HG03066 (cell line): ENCODE results near the gene TJP3.
"Not testable (repeated sequence)": the region's sequence is repeated elsewhere in the genome, so short reads cannot be mapped to it uniquely, and the experiment has no call there.

Experiments
- ATAC-seq: cut with Tn5 transposase; IDR thresholded peaks from one replicate; pipeline ENCODE4 v1.9.1; 2021; ENCODE audit warnings: low read depth; ENCODE audit not compliant: unreplicated experiment

TJP3 gene

DNA sequence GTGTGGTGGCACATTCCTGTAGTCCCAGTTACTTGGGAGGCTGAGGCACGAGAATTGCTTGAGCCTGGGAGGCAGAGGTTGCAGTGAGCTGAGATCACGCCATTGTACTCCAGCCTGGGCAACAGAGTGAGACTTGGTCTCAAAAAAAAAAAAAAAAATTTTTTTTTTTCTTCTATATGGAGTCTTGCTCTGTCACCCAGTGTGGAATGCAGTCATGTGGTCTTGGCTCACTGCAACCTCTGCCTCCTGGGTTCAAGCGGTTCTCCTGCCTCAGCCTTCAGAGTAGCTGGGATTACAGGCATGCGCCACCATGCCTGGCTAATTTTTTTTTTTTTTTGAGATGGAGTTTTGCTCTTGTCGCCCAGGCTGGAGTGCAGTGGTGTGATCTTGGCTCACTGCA lies 57.6 kb downstream of the TJP3 start:
- ATAC-seq, result not testable (repeated sequence)

DNA sequence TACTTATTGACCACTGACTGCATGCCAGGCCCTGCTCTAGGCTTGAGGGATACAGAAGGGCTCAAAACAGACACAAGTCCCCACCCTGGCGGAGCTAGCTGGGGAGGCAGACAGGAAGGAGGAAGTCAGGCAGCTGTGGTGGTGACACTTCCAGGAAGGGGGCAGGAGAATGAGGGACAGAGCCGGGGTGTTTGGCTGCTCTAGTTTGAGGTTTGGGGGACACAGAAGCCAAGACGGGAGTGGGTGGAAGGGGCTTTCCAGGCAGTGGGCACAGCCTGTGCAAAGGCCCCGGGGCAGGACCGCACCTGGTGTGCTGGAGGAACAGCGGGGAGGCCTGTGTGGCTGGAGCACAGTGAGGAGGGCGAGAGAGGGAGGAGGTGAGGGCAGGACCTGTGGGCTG lies 58.3 kb downstream of the TJP3 start:
- ATAC-seq, result no peak

DNA sequence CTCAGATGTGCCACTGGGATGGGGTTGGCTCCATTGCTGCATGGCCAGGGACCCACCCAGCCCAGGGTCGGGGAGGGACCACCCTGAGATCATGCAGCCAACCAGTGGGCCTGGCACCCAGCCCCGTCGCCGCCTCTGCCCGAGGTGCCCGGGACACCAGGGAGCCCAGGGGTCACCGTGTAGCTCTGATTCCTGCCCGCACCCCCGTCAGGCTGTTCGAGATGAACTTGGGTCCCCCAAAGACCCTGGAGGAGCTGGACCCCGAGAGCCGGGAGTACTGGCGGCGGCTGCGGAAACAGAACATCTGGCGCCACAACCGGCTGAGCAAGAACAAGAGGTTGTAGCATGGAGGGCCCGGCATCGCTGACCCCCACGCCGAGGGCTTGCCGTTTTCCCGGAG lies 58.9 kb downstream of the TJP3 start:
- no peak for ATAC-seq

DNA sequence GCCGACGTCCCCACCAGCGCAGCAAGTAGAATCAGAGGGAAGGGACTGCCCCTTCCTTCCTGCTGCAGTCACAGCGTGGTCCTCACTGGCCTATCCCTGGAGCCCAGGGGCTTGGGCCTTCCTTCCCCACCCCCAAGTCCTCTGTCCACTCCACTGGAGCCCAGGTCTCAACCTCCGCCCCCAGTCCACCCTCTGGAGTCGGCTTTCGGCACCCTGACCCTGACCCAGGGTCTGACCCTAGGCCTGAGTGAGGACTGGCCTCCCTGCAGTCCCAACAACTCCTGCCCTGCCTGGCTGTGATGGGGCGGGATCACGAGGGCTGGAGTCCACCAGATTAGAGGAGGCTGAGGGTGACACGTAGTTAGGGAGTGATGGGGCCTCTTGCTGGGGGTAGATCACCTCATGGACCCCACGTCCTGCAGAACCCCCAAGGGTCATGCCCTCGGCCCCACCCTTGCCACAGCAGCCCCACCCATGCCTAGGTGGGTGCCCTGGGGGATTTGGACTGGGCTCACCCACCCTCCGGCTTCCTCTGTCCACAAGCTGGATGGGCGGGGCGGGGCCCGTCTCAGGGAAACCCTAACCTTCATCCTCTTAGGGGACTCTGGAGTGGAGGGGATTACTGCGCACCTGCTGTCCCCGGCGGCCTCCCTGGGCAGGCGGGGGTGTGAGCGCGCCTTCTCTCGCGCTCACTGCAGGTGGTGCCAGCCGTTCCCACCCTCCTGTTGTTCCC lies 60.0 kb downstream of the TJP3 start:
- ATAC-seq, result no peak

DNA sequence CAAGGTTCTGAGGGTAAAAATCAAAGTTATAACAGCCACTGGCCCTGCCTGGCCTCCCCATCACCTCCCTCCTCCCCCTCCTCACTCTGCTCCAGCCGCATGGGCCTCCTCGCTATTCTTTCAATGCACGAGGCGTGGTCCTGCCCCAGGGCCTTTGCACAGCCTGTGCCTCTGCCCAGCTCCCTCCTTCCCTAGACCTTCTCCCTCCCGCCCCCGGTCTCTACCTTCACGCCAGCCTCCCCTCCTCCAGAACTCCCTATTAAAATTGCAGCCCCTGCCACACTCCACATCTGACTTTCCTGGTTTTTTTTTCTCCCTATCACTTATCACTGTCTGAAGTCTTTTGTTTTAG lies 60.5 kb downstream of the TJP3 start:
- ATAC-seq, result no peak

DNA sequence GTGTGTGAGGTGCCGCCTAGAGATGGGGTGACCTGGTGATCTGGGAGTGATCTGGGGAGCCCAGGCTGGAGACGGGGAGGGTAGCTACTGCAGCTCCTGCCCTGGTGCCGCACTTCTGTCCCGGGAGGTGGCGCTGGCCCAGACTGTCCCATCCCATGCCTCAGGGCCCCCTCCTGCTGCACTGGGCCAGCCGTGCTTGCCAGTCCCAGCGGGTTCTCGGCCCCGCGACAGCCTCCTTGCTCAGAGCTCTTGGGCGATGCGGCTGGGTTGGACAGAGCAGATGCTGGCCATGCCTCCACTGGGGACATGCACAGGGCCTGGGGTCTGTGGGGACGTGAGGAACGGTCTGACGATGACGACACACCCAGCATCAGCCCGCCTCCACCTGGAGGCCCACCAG lies 61.3 kb downstream of the TJP3 start:
- no peak for ATAC-seq

DNA sequence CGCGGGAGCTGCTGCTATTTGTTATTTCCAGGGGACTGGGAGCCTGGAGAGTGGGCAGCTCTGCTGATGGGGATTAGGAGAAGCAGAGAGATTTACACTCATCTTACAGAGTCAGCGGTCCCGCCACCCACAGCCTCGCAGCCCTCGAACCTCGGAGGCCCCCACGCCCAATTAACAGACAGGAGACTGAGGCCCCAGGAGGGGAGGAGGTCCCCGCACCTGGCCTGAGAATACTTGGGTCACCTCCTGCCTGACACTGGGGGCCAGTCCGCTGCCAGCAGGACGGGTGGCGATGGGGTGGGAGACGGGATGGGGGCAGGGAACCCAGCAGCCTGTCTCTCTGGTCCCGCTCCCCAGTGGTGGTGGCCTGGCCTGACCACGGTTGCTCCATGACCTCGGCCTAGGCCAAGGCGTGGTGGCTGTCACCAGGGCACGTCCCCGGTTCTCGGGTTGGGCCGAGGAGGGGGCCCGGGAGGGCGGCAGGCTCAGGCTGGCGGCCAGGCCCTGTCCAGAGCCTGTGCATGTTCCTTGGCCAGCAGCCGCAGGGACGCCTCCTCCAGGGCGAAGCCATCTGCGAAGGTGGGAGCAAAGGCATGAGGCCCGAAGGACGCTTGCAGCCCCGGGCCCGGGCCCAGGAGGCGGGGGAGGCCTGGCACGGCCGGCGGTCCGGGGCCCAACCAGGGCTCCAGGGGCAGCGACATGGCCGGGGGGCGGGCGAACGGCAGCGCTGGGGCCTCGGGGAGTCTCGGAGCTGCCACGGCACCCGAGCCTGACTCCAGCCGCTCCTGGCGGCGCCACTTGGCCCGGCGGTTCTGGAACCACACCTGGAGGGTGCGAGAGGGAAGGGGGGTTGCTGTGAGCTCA lies 62.2 kb downstream of the TJP3 start:
- ATAC-seq, result no peak

DNA sequence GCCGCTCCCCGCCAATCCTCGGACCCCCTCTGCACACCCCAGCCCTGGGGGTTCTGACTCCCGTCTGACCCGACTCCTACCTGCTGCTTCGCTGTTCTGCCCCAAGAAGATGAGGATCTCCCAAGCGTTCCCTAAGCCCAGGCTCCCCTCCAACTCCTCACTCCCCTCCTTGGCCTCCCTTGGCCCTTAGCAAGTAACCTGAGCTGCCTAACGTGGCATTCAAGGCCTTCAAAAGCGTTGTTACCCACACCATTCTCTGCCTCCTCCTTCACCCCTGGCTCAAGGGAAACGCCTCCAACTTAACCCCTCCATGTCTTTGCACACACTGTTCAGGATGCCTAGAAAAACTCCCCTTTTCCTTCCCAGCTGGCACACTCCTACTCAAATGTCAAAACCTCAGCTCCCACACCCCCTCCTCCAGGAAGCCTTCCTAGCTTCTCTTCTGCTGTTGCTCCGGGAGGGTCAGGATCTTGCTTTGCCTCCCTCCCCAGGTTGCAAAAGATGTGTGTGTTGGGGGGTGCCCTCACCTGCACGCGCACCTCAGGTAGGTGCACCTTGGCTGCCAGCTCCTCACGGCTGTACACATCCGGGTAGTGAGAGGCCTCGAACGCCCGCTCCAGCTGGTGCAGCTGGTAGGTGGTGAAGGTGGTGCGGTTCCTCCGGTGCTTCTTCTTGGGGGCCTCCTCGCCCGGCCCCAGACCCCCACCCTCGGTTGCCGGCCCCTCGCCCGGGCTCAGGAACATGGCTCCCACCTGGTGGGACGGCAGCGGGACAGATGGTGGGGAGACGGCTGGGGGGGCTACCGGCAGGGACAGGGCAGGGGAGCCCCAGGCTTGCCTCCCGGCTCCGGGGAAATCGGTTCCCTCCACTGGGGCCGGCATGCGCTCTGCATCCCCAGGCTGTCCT lies 63.1 kb downstream of the TJP3 start:
- ATAC-seq, result no peak

DNA sequence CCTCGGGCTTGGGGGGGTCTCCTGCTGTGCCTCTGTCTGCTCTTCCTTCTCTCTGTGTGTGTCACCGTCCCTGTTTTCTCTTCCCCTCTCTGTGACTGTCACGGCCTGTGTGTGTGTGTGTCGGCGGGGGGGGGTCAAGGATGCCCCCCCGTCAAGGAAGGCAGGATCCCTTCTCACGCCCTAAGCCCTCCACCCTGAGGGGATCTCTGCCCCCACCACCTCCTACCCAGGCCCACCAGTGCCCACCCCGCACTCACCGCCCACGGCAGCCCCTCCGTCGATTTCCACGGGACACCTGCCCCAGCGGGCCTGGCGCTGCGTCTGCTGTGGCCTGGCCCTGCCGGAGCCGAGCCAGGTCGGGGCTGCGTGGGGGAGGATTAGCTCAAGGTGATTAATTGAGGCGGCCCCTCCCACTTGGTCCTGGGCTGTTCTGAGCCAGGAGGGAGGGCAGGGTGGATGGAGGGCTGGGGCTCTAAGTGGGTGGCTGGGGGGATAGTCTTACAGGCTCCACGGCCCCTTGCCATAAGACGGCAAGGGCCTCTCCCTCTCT lies 63.8 kb downstream of the TJP3 start, which contains the start of gene RAX2:
Gene RAX2, minus strand, starts transcription at position 323 of the 550 bp plus-strand sequence. CDS start 486 bp downstream, outside the sequence.
- no peak for ATAC-seq

DNA sequence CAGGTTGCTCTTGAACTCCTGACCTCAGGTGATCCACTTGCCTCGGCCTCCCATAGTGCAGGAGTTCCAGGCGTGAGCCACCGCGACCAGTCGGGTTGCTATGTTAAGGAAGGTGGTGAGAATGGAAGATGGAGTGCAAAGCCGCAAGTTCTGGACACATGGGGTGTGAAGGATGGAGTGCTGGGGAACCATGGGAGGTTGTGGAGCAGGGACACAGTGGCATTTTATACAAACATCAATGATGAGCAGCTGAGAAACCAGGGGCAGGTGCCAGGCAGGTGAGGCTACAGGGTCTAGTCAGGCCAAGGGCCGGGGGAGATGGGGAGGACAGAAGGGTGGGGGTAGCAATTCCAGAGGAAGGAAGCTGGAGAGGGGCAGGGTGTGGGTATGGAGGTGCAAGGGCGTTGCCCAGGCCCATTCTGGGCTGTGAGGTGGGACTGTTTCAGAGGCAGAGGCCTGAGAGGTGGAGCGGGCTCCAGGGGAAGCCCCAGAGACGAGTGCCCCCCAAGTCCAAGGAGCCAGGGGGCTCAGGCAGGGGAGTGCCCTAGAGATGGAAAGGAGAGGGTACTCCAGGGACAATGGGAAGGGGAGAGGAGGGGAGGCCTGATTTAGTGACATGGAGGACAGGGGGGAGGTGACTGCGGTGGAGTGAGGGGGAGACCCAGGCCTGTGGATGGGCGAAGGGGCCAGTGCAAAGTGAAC lies 65.8 kb downstream of the TJP3 start:
- ATAC-seq, result no peak

DNA sequence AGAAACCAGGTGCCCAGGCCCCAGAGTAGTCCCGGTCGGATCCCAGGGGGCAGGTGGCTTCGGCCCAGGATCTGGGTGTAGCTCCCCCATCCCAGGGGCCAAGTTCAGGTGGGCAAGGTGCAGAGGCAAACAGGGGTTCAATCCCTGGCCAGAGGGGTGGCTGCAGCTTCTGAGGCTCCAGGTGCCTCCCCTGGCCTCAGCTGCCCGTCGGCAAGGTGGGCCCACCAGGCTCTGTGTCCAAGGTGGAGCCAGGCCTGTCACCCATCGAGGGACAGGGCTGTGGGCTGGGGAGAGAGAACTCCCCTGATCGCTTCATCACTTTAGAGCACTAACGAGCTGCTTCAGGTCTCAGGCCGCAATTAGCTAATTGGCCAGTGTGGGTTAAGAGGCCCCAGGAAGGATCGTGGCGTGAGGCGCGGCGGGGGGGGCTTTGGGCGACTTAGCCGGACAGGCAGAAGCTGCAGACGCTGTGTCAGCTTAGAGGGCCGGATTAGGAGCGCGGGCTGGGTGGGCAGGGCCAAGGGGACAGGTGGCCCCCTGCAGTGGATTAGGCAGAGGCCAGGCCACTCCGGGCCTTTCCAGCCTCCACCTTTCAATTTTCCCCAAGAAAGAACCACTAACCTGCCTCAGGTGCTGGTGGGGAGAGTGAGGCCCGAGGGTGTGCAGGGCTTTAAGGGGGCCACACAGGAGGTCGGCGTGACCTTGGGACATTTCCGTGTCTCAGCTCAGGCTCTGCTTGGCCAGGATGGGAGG lies 66.6 kb downstream of the TJP3 start:
- ATAC-seq, result no peak

DNA sequence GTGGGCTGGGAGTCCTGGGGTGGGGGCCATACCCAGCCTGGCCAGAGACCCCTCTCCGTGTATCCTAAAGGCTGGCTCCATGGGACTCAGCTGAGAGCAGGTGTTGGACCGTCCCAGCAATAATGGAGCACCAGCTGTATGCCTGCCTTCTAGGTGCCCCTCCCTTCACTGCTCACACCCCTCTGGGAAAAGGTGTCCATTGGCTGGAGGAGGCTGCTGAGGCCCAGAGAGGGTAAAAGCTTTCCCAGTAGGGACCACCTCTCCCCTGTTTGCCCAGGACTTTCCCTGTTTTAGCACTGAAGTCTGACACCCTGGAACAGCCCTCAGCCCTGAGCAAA lies 67.2 kb downstream of the TJP3 start:
- no peak for ATAC-seq

DNA sequence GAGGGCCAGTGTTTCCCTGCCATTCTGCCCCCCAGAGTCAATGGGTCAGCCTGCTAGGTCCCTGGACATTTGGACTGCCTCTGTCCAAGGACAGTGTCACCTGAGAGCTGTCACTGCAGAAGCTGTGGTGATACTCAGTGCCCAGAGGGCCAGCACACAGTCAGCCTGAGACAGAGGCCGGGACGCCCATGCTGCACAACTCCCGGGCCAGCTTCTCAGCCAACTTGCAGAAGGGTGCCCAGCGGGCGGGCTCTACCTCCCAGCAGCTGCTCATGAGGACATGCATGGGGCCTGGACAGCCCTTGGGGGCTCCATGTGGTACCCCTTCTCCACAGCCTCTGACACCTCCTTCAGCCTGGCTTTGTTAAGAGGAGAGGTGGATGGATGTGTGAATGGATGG lies 67.6 kb downstream of the TJP3 start:
- ATAC-seq, result no peak

DNA sequence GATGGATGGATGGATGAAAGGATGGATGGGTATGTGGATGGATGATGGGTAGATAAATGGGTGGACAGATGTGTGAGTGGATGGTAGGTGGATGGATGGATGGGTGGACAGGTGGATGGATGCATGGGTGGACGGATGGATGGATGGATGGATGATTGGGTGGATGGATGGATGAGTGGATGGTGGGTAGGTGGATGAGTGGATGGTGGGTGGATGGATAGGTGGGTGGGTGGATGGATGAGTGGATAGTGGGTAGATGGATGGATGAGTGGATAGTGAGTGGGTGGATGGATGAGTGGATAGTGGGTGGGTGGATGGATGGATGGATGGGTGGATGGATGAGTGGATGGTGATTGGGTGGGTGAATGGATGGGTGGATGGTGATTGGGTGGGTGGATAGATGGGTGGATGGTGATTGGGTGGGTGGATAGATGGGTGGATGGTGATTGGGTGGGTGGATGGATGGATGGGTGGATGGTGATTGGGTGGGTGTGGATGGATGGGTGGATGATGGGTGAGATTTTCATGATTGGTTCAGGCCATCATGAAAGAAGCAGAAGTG lies 68.4 kb downstream of the TJP3 start:
- ATAC-seq, result no peak

DNA sequence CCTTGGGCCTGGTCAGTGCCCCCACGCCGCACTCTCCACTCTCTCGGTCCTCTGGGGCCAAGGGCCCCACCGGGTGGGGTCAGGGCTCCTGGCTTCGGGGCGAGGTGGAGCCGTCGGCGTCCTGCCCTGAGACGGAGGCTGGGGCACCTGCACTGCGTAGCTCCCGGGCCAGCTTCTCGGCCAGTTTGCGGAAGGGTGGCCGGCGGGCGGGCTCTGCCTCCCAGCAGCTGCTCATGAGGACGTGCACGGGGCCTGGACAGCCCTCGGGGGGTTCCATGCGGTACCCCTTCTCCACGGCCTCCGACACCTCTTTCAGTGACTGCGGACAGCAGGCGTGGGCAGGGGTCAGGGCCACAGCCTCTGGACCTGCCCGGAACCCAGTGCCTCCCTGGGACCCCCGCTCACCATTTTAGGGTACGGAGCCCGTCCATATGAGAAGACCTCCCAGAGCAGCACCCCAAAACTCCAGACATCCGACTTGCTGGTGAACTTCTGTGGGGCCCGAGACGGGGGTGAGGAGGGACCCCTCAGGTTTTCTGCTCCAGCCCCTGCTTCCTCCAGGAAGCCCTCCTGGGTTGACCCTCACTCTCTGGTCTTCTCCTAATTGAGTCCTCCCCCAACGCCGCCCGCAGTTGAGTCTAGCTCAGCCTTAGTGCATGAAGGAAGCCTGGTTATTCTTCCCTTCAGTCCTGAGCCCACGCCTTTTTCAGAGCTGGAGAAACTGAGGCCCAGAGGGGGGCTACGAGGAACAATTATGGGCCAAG lies 70.1 kb downstream of the TJP3 start:
- ATAC-seq, result no peak

DNA sequence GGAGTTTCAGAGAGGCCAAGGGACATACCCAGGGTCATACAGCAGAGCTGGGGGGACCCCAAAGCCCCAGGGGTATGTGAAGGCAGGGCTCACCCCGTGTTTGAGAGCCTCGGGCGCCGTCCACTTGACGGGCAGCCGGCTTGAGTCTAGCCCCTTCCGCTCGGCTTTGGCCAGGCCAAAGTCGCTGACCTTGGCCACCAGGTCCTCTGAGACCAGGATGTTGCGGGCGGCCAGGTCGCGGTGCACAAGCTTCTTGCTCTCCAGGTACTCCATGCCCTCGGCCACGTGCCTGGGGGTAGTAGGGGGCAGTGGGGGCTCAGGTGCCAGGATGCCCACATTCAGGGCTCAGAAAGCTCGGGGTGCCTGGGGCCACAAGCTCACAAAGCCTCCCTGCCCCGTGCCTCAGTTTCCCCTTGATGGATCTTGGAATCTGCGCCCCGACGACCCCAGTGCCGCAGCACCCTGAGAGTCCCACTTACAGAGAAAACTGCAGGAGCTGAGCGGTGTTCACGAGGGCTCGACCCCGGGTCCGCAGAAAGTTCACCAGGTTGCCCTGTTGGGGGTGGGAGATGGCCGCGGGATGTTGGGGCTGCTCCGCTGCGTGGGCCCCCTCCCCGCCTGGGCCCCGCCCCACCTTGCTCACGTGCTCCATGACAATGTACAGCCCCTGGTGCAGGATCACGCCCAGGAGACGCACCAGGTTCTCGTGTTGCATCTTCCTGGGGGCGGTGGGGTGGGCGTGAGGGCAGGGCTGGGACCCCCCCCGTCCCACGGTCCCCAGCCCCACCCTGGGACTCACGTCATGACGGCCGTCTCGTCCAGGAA lies 70.9 kb downstream of the TJP3 start:
- ATAC-seq, result no peak

DNA sequence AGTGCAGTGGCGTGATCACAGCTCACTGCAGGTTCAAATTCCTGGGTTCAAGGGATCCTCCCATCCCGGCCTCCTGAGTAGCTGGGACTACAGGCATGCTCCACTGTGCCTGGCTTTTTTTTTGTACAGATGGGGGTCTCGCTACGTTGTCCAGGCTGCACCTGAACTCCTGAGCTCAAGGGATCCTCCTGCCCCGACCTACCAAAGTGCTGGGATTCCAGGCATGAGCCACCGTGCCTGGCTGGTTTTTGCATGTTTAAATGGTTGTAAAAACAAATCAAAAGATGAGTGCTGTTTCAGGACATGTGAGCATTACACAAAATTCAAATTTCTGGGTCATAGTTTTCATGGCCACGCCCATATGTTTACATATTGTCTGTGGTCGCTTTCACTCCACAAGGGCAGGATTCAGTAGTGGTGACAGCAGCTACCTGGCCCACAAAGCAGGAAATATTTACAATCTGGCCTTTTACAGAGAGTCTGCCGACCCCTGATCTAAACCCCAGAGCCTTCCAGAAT lies 72.7 kb downstream of the TJP3 start:
- ATAC-seq, result no peak
